OCI-LY1 (cell line): ENCODE data around the gene CPD.

Experiments
- CTCF ChIP-seq: fragments of 200-600 bp; sonication (generic), shearing (Covaris generic); IDR thresholded peaks from 2 replicates; pipeline ENCODE4 v1.5.1; 2017; ENCODE audit warnings: mild to moderate bottlenecking, antibody characterized with exemption, low read length, moderate library complexity, mixed read lengths
- EZH2 ChIP-seq: fragments of 200-600 bp; sonication (generic), shearing (Covaris generic); IDR thresholded peaks from 2 replicates; pipeline ENCODE4 v1.8.0; 2017; ENCODE audit warnings: borderline replicate concordance, mixed run types, mild to moderate bottlenecking, antibody characterized with exemption, low read length, moderate library complexity, mixed read lengths

- TF ChIP-seq CTCF (no peak), EZH2 (no peak)
These were observed 104.4 kb downstream of the CPD start for GRCh38 chr17:30483159-30483558.
